ENCODE data around the gene CDK5RAP3.
A peak's percentile ranks its signal among the peaks of the same experiment; 100 is the strongest.

The CDK5RAP3 gene

DNA sequence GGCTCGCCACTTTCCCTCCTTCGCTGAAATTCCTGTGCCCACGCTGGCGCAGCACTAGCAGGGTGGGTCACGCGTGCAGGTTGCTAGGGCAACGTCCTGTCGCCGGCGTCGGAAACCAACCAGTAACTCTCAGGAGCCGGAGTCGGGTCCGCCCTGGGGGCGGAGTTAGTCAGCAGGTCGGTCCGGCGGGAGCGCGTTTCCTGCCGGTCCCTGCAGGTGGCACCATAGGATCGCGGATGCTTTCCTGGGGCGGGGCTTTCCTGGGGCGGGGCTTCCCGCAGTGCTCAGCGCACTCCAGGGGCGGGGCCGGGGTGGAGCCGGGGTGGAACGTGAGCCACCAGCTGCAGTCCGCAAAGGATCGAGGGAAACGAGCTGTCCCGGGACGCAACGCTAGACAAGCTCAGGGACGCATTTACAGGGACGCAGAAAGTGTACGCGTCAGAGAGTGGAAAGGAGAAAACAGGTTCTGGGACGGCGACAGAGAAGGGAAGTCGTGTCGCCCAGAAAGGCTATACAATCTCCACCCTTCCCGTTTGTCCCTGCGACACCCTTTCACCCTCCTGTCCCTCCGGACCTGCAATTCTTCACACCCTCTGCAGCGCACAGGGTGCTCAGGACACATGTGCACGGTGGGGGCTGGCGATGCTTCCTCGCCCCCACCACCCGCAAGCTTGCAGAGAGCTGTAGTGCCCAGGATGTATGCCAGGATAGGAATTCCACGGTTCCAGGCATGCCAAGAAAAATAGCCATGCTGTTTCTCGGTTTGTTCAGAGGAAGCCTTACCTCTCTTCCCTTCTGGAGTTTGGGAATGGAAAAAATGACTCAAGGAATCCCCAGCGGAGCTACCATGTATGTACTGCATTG, 54.4 kb downstream of the CDK5RAP3 start:
- peak; percentile 96 for DNase-seq

DNA sequence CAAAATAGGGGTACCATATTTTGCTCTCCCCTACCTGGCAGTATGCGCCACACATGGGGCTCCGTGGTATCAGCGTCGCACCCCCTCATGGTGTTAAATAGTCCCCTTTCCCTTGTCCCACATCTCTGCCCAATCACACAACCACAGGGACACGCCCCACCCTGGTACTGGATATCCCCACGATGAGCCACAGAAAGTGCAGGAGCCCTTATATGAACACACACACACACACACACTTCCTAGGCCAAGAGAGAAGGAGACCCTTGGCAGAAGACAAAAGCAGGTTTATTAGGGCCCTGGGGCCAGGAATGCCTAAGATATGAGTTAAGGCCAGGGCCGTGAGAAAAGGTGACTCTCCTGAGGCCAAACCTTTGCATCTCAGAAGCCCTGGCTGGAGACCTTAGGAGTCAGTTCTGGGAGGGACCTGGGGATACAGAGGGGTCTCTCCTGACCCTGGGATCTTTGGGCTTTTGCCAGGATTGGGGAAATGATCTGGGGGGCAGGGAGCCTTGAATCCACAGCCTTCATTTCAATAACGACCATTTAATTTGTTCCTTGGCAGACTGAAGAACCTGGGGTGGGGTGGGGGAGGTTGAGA, 55.1 kb downstream of the CDK5RAP3 start:
- no peak for DNase-seq

DNA sequence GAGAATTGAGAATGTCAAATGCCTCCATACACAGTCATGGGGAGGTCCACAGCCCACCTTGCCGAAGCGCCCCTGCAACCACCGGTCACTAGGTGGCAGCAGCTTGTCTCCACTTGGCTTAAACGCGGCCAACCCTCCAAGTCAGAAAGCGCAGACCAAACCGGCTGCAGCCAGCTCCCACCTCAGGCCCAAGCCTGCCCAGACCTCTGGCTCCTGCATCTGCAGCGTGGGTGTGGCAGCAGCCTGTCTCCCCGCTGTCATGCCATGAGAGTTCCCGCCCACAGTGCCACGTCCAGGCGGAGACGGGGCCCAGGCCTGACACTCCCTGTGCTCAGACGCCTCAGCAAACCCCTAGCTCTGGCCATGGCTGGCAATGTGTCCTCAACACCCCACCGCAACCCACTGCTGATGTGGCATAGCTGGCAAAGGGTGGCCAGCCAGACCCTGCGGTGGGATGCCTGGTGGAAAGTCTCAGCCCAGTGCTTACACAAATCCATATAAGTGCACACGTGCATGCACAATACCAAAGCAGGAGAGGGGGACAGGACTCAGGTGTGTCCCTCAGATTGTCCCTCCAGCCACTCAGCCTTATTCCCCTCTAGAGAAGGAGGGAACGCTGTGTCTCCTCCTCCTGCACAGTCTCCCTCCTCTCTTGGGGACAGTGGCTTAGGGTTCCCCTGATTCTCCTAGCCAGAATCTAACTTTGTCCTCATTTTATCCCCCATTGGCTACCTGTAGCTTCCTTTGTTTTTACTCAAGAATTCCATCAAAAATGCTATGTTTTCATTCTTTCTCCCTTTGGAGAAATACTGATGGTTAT, 55.8 kb downstream of the CDK5RAP3 start:
- peak; percentile 88 for DNase-seq

DNA sequence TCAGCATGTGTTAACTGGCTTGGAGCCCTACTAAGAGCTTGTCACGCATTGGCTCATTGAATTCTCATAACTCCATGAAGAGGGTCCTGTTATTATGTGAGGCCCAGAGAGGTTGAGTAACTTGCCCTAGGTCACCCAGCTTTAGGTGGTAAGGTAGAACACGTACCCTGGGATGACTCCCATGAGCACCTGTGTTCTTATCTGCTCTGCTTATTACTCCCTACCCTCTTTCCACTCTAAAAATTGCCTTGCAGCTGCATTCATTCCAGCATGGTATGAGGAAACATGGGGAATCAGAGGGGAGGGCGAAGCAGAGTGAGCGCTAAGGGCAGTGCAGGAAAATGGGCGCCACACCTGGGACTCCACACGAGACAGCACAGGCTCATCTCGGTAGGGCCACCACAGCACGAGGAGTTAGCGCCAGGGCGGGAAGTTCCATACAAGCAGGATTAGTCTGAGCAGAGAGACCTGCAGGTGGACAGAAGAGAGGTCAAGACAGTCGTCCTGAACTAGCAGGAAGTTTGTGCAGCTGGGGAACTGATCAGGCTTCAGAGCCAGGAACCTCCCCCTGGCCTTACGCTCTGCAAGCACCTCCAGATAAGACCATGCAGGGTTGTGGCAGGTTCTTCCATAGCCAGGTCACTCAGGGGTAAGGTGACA, 56.5 kb downstream of the CDK5RAP3 start:
- no peak for DNase-seq

DNA sequence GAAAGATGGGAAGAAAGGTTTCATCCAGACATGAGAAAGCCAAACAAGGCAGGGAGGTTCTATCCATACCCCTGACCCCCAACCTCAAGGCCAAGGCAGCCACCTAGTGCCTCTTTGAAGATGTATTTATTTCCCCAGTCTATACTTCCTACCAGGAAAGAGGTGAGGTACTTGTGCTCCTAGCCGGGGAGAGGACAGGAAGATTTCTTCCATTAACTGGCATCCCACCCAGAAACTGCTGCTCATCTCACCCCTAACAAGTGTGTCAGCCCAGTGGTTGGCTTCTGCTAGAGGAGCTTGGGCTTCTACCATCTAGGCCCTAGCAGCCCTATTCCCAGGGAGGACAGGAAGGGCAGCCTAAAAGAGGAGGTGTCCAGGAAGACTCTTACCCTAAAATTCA, 57.8 kb downstream of the CDK5RAP3 start:
- DNase-seq = no peak

DNA sequence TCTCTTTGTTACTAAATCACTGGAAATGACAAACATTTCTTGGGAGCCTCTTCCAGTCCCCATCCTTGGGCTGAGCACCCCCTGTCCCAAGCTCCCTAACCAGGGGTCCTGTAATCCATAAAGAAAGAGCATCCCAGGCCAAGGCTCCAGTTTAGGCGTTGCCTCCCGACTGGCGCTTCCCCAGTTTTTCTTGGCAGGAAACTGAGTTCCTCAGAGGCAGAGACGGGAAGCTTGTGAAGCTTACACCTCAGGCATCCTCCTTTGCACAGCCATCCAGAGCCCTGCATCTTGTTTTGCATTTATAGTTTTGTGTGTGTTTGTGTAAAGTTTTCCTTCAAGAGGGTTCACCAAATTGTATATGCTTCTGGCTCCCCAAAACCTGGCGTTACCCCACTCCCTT, 59.6 kb downstream of the CDK5RAP3 start:
- peak; percentile 42 for DNase-seq

Data from fibroblast of skin of back (primary cell).